HG03025 (cell line): ENCODE data around the gene MINDY4.

Source experiments
- ATAC-seq: cut with Tn5 transposase; IDR thresholded peaks from one replicate; pipeline ENCODE4 v1.9.1; 2021; ENCODE audit warnings: mild to moderate bottlenecking, moderate library complexity; ENCODE audit not compliant: unreplicated experiment, low FRiP score

Gene MINDY4

DNA sequence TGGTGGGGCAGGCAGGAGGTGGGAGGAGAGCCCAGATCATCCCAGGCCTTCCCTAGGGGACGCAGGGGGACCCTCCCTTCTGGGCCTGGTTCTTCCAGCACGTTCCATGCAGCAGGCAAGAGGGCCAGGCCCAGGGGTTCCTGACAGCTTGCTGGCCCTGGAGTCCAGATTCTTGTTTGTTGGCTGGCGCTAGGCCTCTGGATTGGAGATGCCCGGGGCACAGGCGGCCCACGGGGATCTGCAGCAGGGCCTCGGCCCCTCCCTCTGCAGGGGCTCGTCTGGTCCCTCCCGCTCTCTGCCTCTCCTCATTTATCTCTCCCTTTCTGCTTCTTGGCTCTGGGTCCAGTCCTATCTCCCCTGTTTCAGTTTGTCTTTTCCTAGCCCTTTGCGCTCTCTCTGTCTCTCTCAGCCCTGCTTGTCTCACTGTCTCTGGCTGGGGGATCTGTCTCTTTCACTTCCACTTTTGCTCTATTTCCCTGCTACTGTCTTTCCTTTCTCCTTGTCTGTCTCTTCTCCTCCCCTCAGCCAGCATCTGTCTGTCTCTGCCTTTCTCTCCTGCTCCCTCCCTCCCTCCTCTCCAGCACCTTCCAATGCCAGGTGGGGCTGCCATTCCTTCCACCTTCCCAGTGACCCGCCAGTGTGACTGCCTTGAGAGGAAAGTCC is 139.3 kb downstream of the MINDY4 start:
- no peak for ATAC-seq

DNA sequence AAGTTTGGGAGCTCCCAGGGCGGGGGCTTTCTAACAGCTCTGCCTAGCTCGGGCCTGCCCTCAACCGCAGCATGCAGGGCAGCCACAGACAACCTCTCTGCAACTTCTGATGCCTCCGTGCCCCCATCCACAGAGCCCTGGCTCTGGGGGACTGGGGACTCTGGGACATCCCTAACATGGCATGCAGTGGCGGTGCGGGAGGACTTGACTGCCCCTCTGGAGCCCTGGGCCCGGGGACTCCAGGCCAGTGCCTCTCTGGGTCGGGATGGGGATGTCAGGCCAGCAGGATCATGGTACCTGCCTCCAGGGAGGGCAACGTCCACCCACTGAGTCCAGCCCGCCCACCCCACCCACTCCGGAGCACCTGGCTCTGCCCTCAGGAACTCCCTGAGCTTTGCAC is 139.9 kb downstream of the MINDY4 start:
- no peak for ATAC-seq

- no peak for ATAC-seq
Observed at GRCh38 chr7:30911561-30911969, 140.3 kb downstream of the MINDY4 start, which contains the start of gene AQP1. Gene AQP1 (plus strand): TSS chr7:30911853. CDS start chr7:30911910, 57 bp downstream.

DNA sequence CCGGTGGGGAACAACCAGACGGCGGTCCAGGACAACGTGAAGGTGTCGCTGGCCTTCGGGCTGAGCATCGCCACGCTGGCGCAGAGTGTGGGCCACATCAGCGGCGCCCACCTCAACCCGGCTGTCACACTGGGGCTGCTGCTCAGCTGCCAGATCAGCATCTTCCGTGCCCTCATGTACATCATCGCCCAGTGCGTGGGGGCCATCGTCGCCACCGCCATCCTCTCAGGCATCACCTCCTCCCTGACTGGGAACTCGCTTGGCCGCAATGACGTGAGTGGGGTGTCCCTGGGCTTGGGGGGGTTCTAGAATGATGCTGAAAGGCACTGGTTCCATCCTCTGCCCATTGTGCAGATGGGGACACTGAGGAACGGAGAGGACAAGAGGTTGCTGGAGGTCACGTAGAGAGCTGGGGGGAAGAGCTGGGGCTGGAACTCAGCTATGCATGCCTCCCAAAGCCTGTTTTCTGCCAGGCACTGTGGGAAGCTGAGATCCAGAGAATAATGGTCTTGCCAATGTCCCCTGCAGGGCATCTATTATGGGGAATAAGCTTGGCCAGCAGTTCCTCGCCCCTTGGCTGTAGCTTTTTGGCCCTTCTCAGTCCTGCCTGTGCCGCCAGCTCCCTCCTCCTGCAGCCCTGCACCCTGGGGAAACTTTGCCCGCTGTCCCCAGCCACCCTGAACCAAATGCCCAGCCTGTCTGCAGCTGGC is 141.0 kb downstream of the MINDY4 start:
- no peak for ATAC-seq

GRCh38 chr7:30912731-30912985 is 141.4 kb downstream of the MINDY4 start:
- ATAC-seq: no peak

GRCh38 chr7:30912986-30913811 is 142.0 kb downstream of the MINDY4 start:
- ATAC-seq: no peak

DNA sequence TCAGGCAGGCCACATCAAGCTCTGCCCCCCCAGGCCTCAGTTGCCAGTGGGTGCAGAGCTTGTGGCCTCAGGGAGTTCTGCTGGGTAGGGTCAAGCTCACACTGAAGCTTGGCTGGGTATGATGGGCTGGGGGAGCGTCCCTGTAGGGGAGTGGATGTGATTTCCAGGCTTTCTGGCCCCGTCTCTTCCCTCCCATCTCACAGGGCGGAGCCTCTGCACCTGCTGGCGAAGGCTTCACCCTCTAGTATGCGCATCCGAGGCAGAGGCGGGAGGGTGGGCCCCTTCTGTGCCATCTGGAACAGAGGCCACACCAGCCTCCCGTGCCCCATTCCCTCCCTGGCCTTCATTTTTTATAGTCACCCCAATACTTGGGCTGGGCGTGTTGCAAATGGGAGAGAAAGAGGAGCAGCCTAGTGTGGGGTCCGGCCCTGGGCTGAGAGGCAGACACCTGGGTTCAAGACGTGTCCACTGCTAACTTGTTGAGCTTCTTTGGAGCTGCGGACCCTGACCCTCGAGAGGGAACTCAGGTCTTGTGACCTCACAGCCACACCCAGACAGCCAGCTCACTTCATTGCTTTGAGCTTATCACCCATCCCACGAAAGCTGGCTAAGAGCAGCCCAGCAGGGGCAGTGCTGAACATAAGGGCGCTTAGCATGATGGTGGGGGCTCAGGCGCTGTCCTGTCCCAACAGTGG is 142.8 kb downstream of the MINDY4 start:
- ATAC-seq: no peak

GRCh38 chr7:30914596-30914995 is 143.4 kb downstream of the MINDY4 start:
- no peak for ATAC-seq

DNA sequence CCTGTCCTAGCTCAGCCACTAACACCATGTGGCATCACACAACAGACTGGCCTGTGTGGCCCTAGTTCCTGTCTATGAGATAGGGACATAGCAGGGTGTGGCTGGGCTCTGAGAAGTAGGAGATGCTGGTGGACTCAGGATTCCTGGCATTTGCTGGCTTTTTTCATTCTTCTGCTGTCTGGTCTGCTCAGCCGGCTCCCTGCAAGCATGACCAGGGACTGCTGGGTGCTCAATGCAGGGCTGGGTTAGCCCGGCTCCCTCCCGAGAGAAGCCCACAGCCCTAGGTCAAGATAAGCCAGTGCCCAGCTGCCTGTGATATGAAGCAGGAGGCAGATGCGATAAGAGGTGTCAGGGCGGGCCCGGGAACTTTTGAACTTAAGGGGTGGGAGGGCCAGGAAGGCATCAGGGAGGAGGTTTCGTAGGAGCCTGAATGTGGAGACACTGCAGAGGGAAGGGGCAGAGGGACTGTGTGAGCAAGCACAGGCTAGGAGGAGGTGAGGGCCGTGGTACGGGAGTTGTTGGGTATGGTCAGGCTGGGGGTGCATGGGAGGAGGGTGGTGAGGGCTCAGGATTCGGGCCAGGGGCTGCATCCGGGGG is 143.9 kb downstream of the MINDY4 start:
- no peak for ATAC-seq

GRCh38 chr7:30915751-30916150 is 144.5 kb downstream of the MINDY4 start:
- ATAC-seq: no peak

- ATAC-seq: no peak
Observed at GRCh38 chr7:30916255-30916654, 145.0 kb downstream of the MINDY4 start.

DNA sequence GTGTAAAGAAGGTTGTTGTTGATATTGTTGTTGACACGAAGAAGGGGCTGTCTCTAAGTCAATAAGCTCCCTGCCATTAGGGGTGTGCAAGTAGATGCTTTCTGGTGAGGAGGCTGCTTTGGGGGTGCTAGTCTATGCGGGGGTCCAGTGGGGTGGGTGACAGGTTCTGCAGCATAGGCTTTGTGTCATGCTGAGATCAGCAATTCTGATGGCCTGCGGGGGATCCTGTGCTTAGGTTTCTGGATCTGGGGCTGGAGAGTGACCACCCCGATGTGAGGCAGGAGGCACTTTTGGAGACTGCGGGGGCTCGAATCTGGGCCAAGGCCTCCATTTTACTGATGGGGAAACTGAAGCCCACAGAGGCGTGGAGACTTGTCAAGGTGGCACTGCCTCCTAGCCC is 145.6 kb downstream of the MINDY4 start:
- ATAC-seq: no peak

DNA sequence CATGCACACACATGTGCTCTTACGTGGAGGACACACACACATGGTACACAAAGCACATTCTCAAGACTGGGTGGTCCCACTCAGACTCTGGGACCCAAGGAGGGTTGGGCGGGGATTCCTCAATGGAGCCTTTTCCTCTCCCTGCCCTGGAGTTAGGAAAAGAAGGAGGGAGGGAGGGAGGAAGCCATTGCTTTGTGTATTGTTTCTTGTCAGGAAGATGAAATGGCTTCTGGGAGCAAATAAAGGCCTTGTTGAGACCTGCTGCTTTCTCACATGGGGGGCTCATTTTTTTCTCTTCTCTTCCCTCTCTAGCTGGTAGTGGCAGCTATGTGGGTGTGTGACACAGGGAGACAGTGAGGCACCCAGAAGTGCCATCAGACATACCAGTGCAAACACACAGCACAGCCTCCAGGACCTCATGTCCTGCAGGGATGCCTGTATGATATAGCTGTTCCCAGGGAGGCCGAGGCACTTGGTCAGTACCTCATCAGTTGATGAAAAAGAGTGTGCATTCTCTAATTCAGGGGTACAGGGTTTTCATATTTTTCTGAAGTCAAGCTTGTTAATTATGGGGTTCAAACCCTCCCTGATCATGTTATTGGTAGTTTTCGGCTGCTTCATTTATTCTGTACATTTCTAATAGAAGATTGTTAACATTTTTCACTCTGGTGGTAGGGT is 146.1 kb downstream of the MINDY4 start:
- no peak for ATAC-seq

- ATAC-seq: no peak
Observed at GRCh38 chr7:30918676-30919075, 147.5 kb downstream of the MINDY4 start.

DNA sequence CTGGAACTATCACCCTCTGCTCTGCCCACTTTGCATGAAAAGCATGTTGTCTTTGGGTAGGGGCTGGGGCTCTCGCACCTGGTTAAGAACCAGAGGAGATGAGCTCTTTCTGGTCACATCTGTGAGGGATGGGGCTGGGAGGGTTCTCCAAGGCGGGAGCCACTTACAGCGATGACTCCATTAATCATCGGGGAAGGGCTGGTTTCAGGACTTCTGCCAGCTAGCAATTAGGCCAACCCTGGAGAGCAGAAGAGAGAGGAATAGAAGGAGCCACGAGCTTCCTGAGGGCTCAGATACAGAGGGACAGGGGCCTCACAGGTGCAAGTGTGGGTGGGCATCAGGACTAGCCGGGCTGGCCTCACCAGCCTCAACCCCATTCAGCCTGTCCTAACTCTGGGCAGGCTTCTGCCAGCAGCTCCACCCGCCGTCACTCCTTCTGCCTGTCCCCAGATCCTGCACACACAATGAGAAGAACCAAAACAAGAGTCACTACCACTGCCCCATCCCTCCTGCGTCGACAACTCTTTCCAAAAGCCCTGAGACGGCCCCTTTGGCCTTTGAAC is 148.9 kb downstream of the MINDY4 start:
- no peak for ATAC-seq

DNA sequence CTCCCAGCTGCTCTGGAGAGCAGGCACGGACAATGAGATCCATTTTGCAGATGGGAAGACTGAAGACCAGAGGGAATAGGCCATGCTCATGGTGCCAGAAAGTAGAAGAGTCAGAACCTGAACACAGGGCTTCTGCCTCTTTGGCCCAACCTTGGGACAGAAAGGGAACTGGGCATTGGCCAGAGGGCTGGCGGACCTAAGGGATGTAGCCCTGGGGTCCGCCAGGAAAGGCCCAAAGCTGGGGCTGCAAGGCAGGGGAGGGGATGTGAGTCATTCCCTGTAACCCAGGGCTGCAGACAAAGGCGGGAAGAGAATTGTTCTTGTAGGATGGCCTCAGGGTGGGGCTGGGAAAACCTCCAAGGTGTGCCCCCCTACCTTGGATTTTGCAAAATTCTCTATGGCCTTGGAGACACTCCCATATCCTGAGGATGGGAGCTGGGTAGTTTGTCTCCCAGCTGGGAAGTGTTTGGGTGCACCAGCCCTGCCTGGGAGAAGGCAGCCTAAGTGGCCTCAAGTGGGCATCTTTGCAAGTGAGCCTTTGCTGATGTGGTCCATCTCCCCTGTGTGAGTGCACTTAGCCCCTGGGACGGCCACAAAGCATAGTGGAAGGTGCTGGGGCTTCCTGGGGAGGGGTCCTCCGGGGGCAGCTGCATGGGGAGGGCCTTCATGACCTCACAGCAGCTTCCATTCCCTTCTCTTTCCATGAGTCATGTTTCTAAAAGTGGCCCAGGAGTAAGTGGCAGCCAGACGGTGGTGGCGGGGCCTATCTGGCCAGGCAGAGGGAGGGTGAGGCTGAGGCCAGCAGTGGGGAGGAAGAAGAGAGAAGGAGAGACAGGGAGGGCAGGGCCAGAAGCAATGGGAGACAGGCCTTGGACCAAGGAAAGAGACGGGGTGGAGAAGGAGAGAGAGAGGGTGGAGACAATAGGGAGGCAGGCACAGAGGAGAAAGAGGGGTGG is 149.6 kb downstream of the MINDY4 start:
- no peak for ATAC-seq

DNA sequence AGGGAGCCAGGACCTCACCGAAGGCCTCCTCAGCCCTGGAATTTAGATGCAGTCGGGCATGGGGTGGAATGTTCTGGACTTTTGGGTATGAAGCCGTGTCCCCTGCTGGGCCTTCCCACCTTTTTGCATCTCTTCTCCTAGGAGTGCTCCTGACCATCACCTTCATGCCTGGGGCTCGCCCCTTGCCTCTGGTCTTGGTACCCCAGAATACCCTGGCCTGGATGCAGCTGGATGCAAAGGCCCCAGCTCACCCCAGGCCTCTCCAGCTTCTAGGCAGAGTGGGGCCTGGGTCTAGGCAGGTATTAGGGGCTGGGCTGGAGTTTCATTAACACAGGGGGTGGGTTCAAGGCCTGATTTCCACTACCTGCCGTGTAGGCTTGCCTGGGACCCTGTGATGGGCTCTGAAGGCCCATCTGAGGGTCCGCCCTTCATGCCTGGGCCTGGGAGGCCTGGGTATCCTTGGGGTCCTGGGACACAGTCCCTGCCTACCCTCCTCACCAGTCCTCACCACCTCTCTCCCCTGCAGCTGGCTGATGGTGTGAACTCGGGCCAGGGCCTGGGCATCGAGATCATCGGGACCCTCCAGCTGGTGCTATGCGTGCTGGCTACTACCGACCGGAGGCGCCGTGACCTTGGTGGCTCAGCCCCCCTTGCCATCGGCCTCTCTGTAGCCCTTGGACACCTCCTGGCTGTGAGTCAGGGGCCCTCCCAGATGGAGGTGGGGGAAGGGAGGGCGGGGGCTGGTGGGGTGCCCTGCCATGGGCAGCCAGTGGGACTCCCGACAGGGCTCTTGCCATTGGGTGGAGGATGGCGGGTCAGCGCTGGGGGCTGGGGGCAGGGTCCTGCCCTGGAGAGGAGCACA is 150.6 kb downstream of the MINDY4 start:
- ATAC-seq: no peak

- no peak for ATAC-seq
Observed at GRCh38 chr7:30922596-30922995, 151.4 kb downstream of the MINDY4 start.
